Osteoblast (primary cell): Measurements from ENCODE around the gene INTS15. TPM values are rescaled to one million over a fixed set of nuclear protein-coding genes. Genes with fewer than 3 reads are reported as not detected.

Source experiments
- DNase-seq: peaks from one replicate; pipeline ENCODE4 v3.0.0; 2011; ENCODE audit warnings: low spot score, mixed read lengths; ENCODE audit not compliant: insufficient read length; ENCODE audit errors: missing footprints
- H2AFZ ChIP-seq: 2 replicates; pipeline ENCODE4 v1.6.0; 2011; ENCODE audit warnings: mild to moderate bottlenecking, low read length
- H3K27ac ChIP-seq: 2 replicates; pipeline ENCODE4 v1.5.1; 2011; ENCODE audit warnings: mild to moderate bottlenecking, low read depth, low read length, moderate library complexity
- H3K27me3 ChIP-seq: 2 replicates; pipeline ENCODE4 v1.6.0; 2012; ENCODE audit warnings: mild to moderate bottlenecking, control low read depth, inconsistent platforms, low read length, moderate library complexity; ENCODE audit not compliant: insufficient read depth
- H3K36me3 ChIP-seq: 2 replicates; pipeline ENCODE4 v1.5.1; 2011; ENCODE audit warnings: mild to moderate bottlenecking, low read length, control low read depth, moderate library complexity; ENCODE audit not compliant: insufficient read depth
- H3K4me1 ChIP-seq: 2 replicates; pipeline ENCODE4 v1.5.1; 2011; ENCODE audit warnings: mild to moderate bottlenecking, low read length, control low read depth, moderate library complexity; ENCODE audit not compliant: insufficient read depth
- H3K4me2 ChIP-seq: 2 replicates; pipeline ENCODE4 v1.6.0; 2011; ENCODE audit warnings: mild to moderate bottlenecking, low read length; ENCODE audit not compliant: insufficient read depth
- H3K4me3 ChIP-seq: fragments of 200-600 bp; sonication (generic); 3 replicates; pipeline ENCODE4 v1.5.1; 2012; ENCODE audit warnings: mild to moderate bottlenecking, low read length, inconsistent platforms; ENCODE audit not compliant: insufficient read depth
- H3K79me2 ChIP-seq: 2 replicates; pipeline ENCODE4 v1.6.0; 2012; ENCODE audit warnings: mild to moderate bottlenecking, low read length, control low read depth, inconsistent platforms; ENCODE audit not compliant: insufficient read depth
- H3K9me3 ChIP-seq: 2 replicates; pipeline ENCODE4 v1.5.1; 2011; ENCODE audit warnings: low read depth, low read length, control low read depth
- H4K20me1 ChIP-seq: 2 replicates; pipeline ENCODE4 v1.6.0; 2012; ENCODE audit warnings: mild to moderate bottlenecking, low read length, control low read depth; ENCODE audit not compliant: insufficient read depth
- CTCF ChIP-seq: IDR thresholded peaks from 2 replicates; pipeline ENCODE4 v1.5.1; 2011; ENCODE audit warnings: mild to moderate bottlenecking, low read depth, low read length, moderate library complexity; ENCODE audit errors: extremely low read depth
- total RNA-seq: library from RNA; depleted of rRNA; stranded (reverse); fragments of >200 nt; gene quantifications from 2 replicates; pipeline ENCODE4 v1.2.3, GENCODE V29; 2012

Gene INTS15
- total RNA-seq, 1 donor: 11.9 TPM

- no peaks in the 10 kb centered on the region for H3K36me3 ChIP-seq
- H4K20me1 ChIP-seq: no peaks in the 10 kb centered on the region
- no peak for TF ChIP-seq CTCF
- H3K27ac ChIP-seq: no peak overlapping the region
- no peak for DNase-seq
- no peak overlapping the region for H3K4me3 ChIP-seq
- no peaks in the 10 kb centered on the region for H3K27me3 ChIP-seq
- no peaks in the 10 kb centered on the region for H3K79me2 ChIP-seq
- no peaks in the 10 kb centered on the region for H3K4me1 ChIP-seq
- H3K9me3 ChIP-seq: no peaks in the 10 kb centered on the region
- no peak overlapping the region for H3K4me2 ChIP-seq
- no peak overlapping the region for H2AFZ ChIP-seq
These were observed 27.7 kb upstream of the INTS15 start for GRCh38 chr7:6562106-6562505.

GRCh38 chr7:6563936-6564770, 25.7 kb upstream of the INTS15 start:
- Histone ChIP-seq H3K4me1 (no peaks in the 10 kb centered on the region), H4K20me1 (no peaks in the 10 kb centered on the region), H3K36me3 (no peaks in the 10 kb centered on the region), H3K4me3 (no peak overlapping the region), H3K27me3 (no peaks in the 10 kb centered on the region), H3K9me3 (no peaks in the 10 kb centered on the region), H2AFZ (no peak overlapping the region), H3K4me2 (no peak overlapping the region), H3K27ac (no peak overlapping the region), H3K79me2 (no peaks in the 10 kb centered on the region)
- no peak for TF ChIP-seq CTCF
- no peak for DNase-seq

DNA sequence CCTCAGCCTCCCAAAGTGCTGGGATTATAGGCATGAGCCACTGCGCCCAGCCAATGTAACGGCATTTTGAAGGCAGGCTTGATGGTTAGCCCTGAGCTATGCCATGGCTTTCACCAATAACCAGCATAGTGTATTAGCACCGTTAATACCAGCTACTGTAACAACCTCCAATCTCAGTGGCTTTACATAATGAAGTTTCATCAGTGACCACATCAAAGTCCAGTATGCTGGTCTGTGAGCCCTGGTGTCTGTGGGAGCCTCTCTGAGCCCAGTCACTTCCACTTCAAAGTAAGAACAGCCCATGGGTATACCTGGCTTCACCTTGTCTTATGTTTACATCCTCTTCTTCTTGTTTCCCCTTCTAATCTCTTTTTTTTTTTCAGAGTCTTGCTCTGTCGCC, 24.2 kb upstream of the INTS15 start:
- Histone ChIP-seq H3K36me3 (no peaks in the 10 kb centered on the region), H2AFZ (no peak overlapping the region), H3K27me3 (no peaks in the 10 kb centered on the region), H3K4me3 (no peak overlapping the region), H3K27ac (no peak overlapping the region), H3K4me1 (no peaks in the 10 kb centered on the region), H3K4me2 (no peak overlapping the region), H4K20me1 (no peaks in the 10 kb centered on the region), H3K79me2 (no peaks in the 10 kb centered on the region), H3K9me3 (no peaks in the 10 kb centered on the region)
- DNase-seq: no peak
- no peak for TF ChIP-seq CTCF

DNA sequence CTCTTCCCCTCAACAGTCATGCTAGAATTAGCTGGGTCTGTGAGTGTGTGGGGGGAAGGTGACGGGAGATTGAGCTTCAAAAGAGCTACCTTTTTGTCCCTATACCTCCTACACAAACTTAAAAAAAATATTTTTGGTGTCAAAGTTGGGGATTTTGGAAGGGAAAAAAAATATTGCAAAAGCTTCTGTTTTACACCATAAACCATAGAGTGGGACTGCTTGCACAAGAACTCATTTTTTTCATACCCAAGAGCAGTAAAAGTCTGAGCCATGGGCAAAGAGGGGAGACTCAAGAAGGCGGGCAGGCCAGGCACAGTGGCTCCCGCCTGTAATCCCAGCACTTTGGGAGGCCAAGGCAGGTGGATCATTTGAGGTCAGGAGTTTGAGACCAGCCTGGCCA, 21.9 kb upstream of the INTS15 start:
- TF ChIP-seq CTCF: no peak
- Histone ChIP-seq H3K4me3 (no peak overlapping the region), H3K79me2 (no peaks in the 10 kb centered on the region), H3K9me3 (no peaks in the 10 kb centered on the region), H3K4me2 (no peak overlapping the region), H3K4me1 (no peaks in the 10 kb centered on the region), H3K27me3 (no peaks in the 10 kb centered on the region), H2AFZ (no peak overlapping the region), H4K20me1 (no peaks in the 10 kb centered on the region), H3K27ac (no peak overlapping the region), H3K36me3 (no peaks in the 10 kb centered on the region)
- DNase-seq: no peak
